ENCODE measurements around the gene MEGF6.

MEGF6 gene

GRCh38 chr1:3552176-3552575, 59.1 kb downstream of the MEGF6 start:
- no peak for DNase-seq

DNA sequence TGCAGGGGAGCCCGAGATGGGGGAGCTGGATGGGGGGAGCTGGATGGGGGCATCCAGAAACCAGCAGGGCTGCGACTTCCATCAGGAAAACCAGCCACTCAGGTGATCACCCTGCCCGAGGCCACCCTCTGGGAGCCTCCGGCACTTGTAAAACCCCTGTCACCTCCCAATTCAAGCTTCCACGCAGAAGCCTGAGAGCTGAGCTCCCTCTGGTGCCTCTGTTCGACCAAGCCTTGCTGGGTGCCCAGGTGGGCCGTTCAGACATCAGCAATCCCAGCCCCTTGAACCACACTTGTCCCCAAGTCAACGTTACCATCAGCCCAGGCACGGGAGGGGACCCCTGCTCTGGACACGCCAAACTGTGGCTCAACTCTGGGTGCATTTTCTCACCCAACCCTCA, 59.6 kb downstream of the MEGF6 start:
- no peak for DNase-seq

DNA sequence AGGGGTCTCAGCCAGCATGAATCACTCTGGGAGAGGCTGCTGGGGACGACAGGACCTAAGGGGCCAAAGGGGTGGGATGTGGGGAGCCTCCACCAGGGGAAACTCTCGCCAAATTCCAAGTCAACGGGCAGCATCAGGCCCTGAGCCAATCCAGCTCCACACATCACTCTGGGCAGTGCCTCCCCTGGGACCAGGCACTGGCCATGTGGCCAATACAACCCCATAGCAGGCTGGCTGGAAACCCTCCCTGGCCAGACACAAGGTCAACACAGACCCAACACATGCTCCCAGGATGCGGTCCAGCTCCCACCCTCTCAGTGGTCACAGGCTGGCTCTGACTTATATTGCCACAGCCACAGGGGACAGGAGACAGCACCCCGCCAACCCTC, 60.0 kb downstream of the MEGF6 start:
- no peak for DNase-seq

DNA sequence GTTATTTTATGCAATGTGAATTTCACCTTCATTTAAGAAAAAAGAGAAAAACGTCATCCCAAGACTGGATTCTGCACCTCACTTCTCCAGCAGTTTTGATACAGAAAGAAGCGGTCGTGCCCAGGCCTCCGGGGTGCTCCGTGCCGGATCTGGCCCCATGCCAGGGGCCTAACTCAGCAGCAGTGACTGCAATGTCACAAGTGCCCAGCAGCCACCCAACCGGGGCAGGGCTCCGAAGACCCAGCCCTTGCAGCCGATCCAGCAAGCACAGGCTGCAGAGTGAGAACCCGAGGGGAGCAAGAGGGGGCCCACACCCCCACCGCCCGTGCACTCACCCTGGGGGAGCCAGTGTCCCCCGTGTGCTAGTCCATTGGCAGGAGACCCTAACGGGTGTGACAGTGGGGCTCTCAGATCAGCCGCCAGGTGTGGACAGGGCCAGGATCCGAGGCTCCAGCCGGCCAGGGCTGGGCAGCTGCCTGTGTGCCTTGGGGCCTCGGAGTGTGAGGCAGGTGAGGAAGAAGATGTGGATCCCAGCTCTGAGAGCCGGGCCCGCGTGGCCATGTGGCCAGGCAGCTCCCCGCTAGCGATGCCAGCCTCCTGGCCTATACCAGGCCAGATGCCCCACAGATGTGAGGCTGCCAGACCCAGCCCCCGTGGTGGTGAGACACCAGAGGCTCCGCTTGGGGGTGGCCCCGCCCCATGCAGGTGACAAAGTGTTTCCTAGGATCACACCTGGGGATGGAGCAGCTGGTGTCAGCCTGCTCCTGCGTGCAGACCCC, 60.6 kb downstream of the MEGF6 start:
- DNase-seq = no peak

GRCh38 chr1:3548895-3549294, 62.4 kb downstream of the MEGF6 start:
- no peak for DNase-seq

- DNase-seq = no peak
Observed at GRCh38 chr1:3548156-3548893, 63.0 kb downstream of the MEGF6 start.

- no peak for DNase-seq
Observed at GRCh38 chr1:3547055-3548005, 64.0 kb downstream of the MEGF6 start.

GRCh38 chr1:3546048-3546384, 65.3 kb downstream of the MEGF6 start:
- DNase-seq = no peak

GRCh38 chr1:3545363-3546047, 65.8 kb downstream of the MEGF6 start:
- no peak for DNase-seq

- no peak for DNase-seq
Observed at GRCh38 chr1:3544040-3544977, 67.0 kb downstream of the MEGF6 start.

- DNase-seq = no peak
Observed at GRCh38 chr1:3543076-3544039, 68.0 kb downstream of the MEGF6 start.

GRCh38 chr1:3542676-3543075, 68.6 kb downstream of the MEGF6 start:
- no peak for DNase-seq

- DNase-seq = no peak
Observed at GRCh38 chr1:3541936-3542335, 69.4 kb downstream of the MEGF6 start.

- no peak for DNase-seq
Observed at GRCh38 chr1:3541465-3541864, 69.8 kb downstream of the MEGF6 start.

DNA sequence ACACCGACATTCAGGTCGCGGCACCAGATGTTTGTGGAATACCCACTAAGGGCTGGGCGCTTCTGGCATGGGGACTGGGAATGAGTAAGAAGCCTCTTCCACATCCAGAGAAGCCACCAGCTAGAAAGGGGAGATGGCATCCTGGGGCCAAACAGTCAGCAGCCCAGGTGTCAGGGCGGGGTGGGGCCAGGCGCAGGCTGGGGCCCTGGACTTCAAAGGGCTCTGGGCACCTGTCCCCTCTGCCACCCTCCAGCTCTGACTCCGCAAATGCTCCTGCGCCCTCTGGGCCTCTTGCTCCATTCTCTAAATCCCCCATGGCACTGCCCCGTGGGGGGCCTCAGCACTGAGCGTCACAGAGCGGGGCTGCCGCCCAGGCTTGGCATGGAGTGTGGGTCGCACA, 70.4 kb downstream of the MEGF6 start:
- DNase-seq = no peak

- DNase-seq = no peak
Observed at GRCh38 chr1:3539707-3540425, 71.4 kb downstream of the MEGF6 start.

GRCh38 chr1:3537359-3537758, 73.9 kb downstream of the MEGF6 start:
- no peak for DNase-seq

DNA sequence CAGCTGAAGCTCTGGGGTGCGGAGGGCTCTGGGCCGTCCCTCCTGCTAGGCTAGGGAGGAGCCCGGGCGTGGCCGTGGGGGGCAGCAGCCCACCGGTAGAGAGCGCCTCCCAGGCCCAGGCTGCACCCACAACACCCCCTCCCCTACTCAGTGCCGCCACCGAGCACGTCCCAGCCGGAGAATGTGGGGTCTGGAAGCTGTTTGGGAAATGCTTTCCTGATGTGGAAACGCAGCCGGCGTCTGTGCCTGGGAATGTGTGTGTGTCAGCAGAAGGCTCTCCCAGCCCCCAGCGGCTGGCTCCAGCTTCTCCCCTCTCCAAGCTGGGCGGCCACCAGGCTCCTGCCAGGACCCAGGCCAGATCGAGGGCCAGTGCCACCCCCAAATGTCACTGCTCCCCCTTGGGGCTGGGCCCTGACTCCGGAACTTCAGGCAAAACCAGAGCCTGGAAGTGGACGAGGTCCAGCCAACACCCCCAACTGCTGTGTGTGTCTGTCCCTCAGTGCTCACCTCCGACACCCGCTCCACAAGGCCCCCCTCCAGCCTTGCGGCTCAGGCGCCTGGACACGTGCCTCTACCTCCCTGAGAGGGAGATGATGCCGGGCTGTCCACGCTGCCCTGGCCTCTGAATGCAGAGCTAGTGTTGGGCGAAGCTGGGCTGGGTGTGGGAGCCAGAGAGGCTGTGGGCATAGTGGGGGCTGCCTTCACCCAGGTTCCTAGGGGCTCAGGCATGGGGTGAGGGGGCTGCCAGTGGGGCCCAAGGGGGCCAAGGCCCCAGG, 74.7 kb downstream of the MEGF6 start:
- no peak for DNase-seq

- no peak for DNase-seq
Observed at GRCh38 chr1:3535732-3536131, 75.6 kb downstream of the MEGF6 start.
